Trophoblast cell (in vitro differentiated cells and primary cell): ENCODE measurements around the gene PPP1R14D.

ENCODE experiments used
- DNase-seq, 2 donors: peaks; one replicate each; pipeline ENCODE4 v3.0.0-alpha.2; 2016
- H2AFZ ChIP-seq: 2 replicates; pipeline ENCODE4 v1.6.1; 2013; ENCODE audit warnings: low read length, moderate library complexity, mild to moderate bottlenecking; ENCODE audit not compliant: insufficient read depth, poor library complexity
- H2AK5ac ChIP-seq: 2 replicates; pipeline ENCODE4 v1.6.1; 2013; ENCODE audit warnings: mild to moderate bottlenecking, low read length
- H2BK120ac ChIP-seq: 2 replicates; pipeline ENCODE4 v1.6.1; 2013; ENCODE audit warnings: low read length, mild to moderate bottlenecking, moderate library complexity; ENCODE audit not compliant: insufficient read depth, poor library complexity
- H2BK12ac ChIP-seq: 2 replicates; pipeline ENCODE4 v1.6.1; 2013; ENCODE audit warnings: mild to moderate bottlenecking, low read length, moderate library complexity
- H2BK5ac ChIP-seq: 2 replicates; pipeline ENCODE4 v1.6.1; 2013; ENCODE audit warnings: low read length, low read depth, moderate library complexity, mild to moderate bottlenecking; ENCODE audit not compliant: poor library complexity
- H3K14ac ChIP-seq: 2 replicates; pipeline ENCODE4 v1.6.1; 2013; ENCODE audit warnings: mild to moderate bottlenecking, low read length
- H3K18ac ChIP-seq: 2 replicates; pipeline ENCODE4 v1.6.1; 2013; ENCODE audit warnings: mild to moderate bottlenecking, low read length
- H3K23ac ChIP-seq: 2 replicates; pipeline ENCODE4 v1.6.1; 2013; ENCODE audit warnings: low read length
- H3K27ac ChIP-seq: 2 replicates; pipeline ENCODE4 v1.5.1; 2013; ENCODE audit warnings: low read depth, mild to moderate bottlenecking, inconsistent platforms, low read length, moderate library complexity
- H3K27me3 ChIP-seq: 2 replicates; pipeline ENCODE4 v1.6.1; 2013; ENCODE audit warnings: inconsistent platforms, mild to moderate bottlenecking, low read length, moderate library complexity; ENCODE audit not compliant: insufficient read depth
- H3K36me3 ChIP-seq, 2 experiments: 1 replicate in 1 of 2; 2 replicates in 1 of 2; pipeline ENCODE4 v1.6.1; 2013; ENCODE audit warnings: low read length in 2 of 2, mild to moderate bottlenecking in 2 of 2, moderate library complexity in 1 of 2; ENCODE audit not compliant: insufficient read depth in 2 of 2, control insufficient read depth in 1 of 2
- H3K4ac ChIP-seq: 2 replicates; pipeline ENCODE4 v1.6.1; 2013; ENCODE audit warnings: low read depth, mild to moderate bottlenecking, low read length, moderate library complexity
- H3K4me1 ChIP-seq, 2 experiments: 1 replicate in 1 of 2; 2 replicates in 1 of 2; pipeline ENCODE4 v1.6.1; 2013; ENCODE audit warnings: low read length in 2 of 2, mild to moderate bottlenecking in 2 of 2, moderate library complexity in 1 of 2; ENCODE audit not compliant: insufficient read depth in 2 of 2, control insufficient read depth in 1 of 2
- H3K4me2 ChIP-seq: 2 replicates; pipeline ENCODE4 v1.6.1; 2013; ENCODE audit warnings: inconsistent platforms, mild to moderate bottlenecking, low read length, moderate library complexity
- H3K4me3 ChIP-seq: 2 replicates; pipeline ENCODE4 v1.5.1; 2013; ENCODE audit warnings: mild to moderate bottlenecking, low read depth, low read length, inconsistent platforms
- H3K79me1 ChIP-seq: one replicate; pipeline ENCODE4 v1.6.1; 2013; ENCODE audit warnings: low read length
- H3K79me2 ChIP-seq: 2 replicates; pipeline ENCODE4 v1.6.1; 2013; ENCODE audit warnings: low read length, mild to moderate bottlenecking; ENCODE audit not compliant: control insufficient read depth, insufficient read depth, poor library complexity
- H3K9ac ChIP-seq: 2 replicates; pipeline ENCODE4 v1.6.1; 2013; ENCODE audit warnings: mild to moderate bottlenecking, low read length
- H3K9me3 ChIP-seq: 2 replicates; pipeline ENCODE4 v1.6.1; 2013; ENCODE audit warnings: low read depth, mild to moderate bottlenecking, control low read depth, inconsistent platforms, low read length; ENCODE audit not compliant: insufficient read depth
- H4K12ac ChIP-seq: 2 replicates; pipeline ENCODE4 v1.6.1; 2013; ENCODE audit warnings: low read depth, mild to moderate bottlenecking, low read length, moderate library complexity
- H4K8ac ChIP-seq: 2 replicates; pipeline ENCODE4 v1.6.1; 2013; ENCODE audit warnings: low read depth, mild to moderate bottlenecking, low read length, moderate library complexity
- H4K91ac ChIP-seq: one replicate; pipeline ENCODE4 v1.6.1; 2013; ENCODE audit warnings: low read depth, mild to moderate bottlenecking, low read length, moderate library complexity
- WGBS: extraction: QIAGEN DNeasy Blood & Tissue Kit; methylation state at CpG from one replicate; pipeline ENCODE4 v1.1.7; 2013; ENCODE audit warnings: missing lambda C conversion rate; ENCODE audit not compliant: insufficient read length, insufficient coverage; ENCODE audit errors: extremely low coverage; 5-methylcytosine and 5-hydroxymethylcytosine counted together

PPP1R14D gene

DNA sequence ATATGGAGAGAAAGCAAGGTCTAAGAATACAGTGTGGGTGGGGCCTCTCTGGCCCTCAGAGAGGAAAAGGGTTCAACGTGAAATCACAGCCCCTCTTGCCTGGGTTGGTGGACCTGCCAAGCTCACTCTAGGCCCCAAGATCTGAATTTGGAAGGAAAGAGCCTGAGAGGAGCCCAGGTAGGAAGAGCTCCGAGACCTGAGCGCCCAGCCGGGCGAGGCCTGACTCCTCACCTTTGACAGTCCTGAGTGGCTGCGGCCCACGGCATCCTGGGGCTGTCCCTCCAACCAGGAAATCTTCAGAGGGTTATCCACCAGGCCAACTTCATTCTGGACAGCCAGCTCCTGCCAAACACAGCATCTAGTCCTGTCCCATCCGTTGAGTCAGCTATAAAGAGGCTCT lies 55.0 kb downstream of the PPP1R14D start:
- Histone ChIP-seq H3K79me1 (no peaks in the 10 kb centered on the region), H3K4me3 (no peak overlapping the region), H4K12ac (no peak overlapping the region), H3K18ac (no peak overlapping the region), H3K14ac (no peak overlapping the region), H3K79me2 (no peaks in the 10 kb centered on the region), H3K4ac (no peak overlapping the region), H2AFZ (no peak overlapping the region), H3K9ac (no peak overlapping the region), H3K27ac (no peak overlapping the region), H3K23ac (no peak overlapping the region), H2BK5ac (no peak overlapping the region), H3K4me2 (no peak overlapping the region), H4K91ac (no peak overlapping the region), H2BK120ac (no peak overlapping the region), H3K4me1 (no peaks in the 10 kb centered on the region), H3K9me3 (peaks cover 2% of the 10 kb centered on the region), H2AK5ac (no peak overlapping the region), H3K27me3 (no peaks in the 10 kb centered on the region), H2BK12ac (no peak overlapping the region), H4K8ac (no peak overlapping the region), H3K36me3 (peaks cover 55 to 59% of the 10 kb centered on the region in 2 experiments)
- DNase-seq: no peak
- no CpG with 5 or more reads among the region's 8 CpGs for WGBS

DNA sequence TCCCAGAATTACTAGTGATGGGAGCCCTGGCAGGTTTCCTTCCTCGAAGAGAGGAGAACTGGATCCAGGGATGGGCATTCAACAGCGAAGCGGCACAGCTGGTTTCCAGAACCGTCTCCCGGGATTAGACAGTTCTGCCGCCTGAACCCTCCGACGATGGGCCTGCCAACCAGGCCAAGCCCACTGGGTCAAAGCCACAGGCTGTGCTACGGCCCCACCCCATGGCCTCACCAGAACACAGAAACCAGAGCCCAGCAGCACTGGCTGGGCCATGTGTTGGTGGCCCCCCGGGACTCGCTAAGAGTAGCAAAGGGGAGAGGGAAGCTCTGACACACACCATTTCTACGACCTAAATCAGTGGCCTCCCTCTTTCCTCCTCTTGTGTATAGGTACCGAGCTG lies 56.5 kb downstream of the PPP1R14D start:
- no peak overlapping the region for H4K12ac ChIP-seq
- H3K14ac ChIP-seq: no peak overlapping the region
- H2AK5ac ChIP-seq: no peak overlapping the region
- no peak overlapping the region for H3K23ac ChIP-seq
- no peak overlapping the region for H2AFZ ChIP-seq
- no peak overlapping the region for H3K4me2 ChIP-seq
- no peak overlapping the region for H2BK12ac ChIP-seq
- no peak overlapping the region for H3K27ac ChIP-seq
- H2BK120ac ChIP-seq: no peak overlapping the region
- no peak for DNase-seq
- no peak overlapping the region for H4K91ac ChIP-seq
- no peaks in the 10 kb centered on the region for H3K27me3 ChIP-seq
- peaks cover 2% of the 10 kb centered on the region for H3K9me3 ChIP-seq
- H3K79me2 ChIP-seq: no peaks in the 10 kb centered on the region
- H3K9ac ChIP-seq: no peak overlapping the region
- no peak overlapping the region for H3K4me3 ChIP-seq
- no peaks in the 10 kb centered on the region for H3K79me1 ChIP-seq
- WGBS: no CpG with 5 or more reads among the region's 13 CpGs
- no peak overlapping the region for H4K8ac ChIP-seq
- H3K4ac ChIP-seq: no peak overlapping the region
- peaks cover 0 to 3% of the 10 kb centered on the region in 2 experiments for H3K4me1 ChIP-seq
- H3K18ac ChIP-seq: no peak overlapping the region
- peaks cover 66 to 70% of the 10 kb centered on the region in 2 experiments for H3K36me3 ChIP-seq
- H2BK5ac ChIP-seq: no peak overlapping the region

DNA sequence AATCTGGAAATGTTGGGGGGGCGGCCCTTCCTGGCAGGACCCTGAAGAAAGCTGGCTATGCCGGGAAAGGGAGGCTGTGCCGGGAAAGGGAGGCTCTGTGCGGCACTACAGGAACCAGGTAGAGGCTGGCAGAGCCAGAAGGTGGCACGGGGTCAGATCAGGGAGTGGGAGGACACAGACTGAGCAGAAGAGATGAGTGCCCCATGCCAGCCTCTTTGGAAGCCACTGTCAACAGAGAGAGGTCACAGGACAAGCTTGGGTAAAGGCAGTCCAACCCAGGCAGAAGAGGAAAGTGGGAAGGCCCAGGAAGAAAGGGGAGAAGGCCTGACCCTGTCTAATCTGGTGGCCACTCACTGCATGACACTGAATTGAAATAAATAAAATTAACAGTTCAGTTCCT lies 57.3 kb downstream of the PPP1R14D start:
- Histone ChIP-seq H4K8ac (no peak overlapping the region), H3K9ac (no peak overlapping the region), H4K91ac (no peak overlapping the region), H3K79me1 (no peaks in the 10 kb centered on the region), H3K27me3 (no peaks in the 10 kb centered on the region), H3K79me2 (no peaks in the 10 kb centered on the region), H2AFZ (no peak overlapping the region), H2BK120ac (no peak overlapping the region), H3K23ac (no peak overlapping the region), H3K4ac (no peak overlapping the region), H3K4me3 (no peak overlapping the region), H2BK12ac (no peak overlapping the region), H3K18ac (no peak overlapping the region), H2AK5ac (no peak overlapping the region), H2BK5ac (no peak overlapping the region), H3K4me1 (peaks cover 0 to 3% of the 10 kb centered on the region in 2 experiments), H3K14ac (no peak overlapping the region), H3K9me3 (no peaks in the 10 kb centered on the region), H4K12ac (no peak overlapping the region), H3K27ac (no peak overlapping the region), H3K36me3 (peaks cover 59 to 62% of the 10 kb centered on the region in 2 experiments), H3K4me2 (no peak overlapping the region)
- no peak for DNase-seq
- WGBS: no CpG with 5 or more reads among the region's 5 CpGs

DNA sequence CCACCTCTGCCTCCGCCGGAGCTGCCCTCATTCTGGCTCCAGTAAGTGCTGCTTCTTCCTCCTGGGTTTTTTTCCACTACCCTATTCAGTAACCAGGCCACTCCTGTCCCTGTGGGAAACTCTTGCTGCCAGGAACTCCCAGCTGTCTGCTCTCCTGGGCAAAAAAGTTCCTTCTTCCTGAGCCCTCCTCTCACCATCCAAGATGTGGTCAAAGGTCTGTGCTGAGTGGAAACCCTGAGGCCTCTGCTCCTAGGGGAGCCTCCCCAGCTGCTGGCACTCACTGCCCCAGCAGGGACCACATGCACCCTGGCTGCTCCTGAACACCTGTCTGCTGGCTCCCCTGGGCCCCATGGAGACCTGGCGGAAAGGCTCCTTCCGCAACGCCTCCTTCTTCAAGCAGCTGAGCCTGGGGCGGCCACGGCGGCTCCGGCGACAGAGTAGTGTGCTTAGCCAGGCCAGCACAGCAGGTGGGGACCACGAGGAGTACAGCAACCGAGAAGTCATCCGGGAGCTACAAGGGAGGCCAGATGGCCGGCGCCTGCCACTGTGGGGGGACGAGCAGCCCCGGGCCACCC lies 58.3 kb downstream of the PPP1R14D start:
- Histone ChIP-seq H3K14ac (no peak overlapping the region), H2AFZ (no peak overlapping the region), H4K12ac (no peak overlapping the region), H2BK5ac (no peak overlapping the region), H3K79me1 (no peaks in the 10 kb centered on the region), H3K79me2 (no peaks in the 10 kb centered on the region), H2BK12ac (no peak overlapping the region), H3K4me2 (no peak overlapping the region), H3K23ac (no peak overlapping the region), H3K4ac (no peak overlapping the region), H3K9me3 (no peaks in the 10 kb centered on the region), H3K18ac (no peak overlapping the region), H3K4me1 (peaks cover 6 to 7% of the 10 kb centered on the region in 2 experiments), H2BK120ac (no peak overlapping the region), H3K27me3 (no peaks in the 10 kb centered on the region), H3K36me3 (peaks cover 49 to 52% of the 10 kb centered on the region in 2 experiments), H4K91ac (no peak overlapping the region), H2AK5ac (no peak overlapping the region), H3K4me3 (no peak overlapping the region), H3K27ac (no peak overlapping the region), H4K8ac (no peak overlapping the region), H3K9ac (no peak overlapping the region)
- WGBS: no CpG with 5 or more reads among the region's 17 CpGs
- DNase-seq: no peak
